Liver (tissue), 3 donors: ENCODE results near the gene FAM13A.

Source experiments
- ATF3 ChIP-seq: IDR thresholded peaks from 2 replicates; pipeline ENCODE4 v1.6.1; 2016; ENCODE audit warnings: antibody characterized with exemption
- CTCF ChIP-seq: fragments of 150-350 bp; IDR thresholded peaks from 2 replicates; pipeline ENCODE4 v1.5.1; 2017; ENCODE audit warnings: improper control_type of control experiment, low read depth, low read length; ENCODE audit not compliant: missing input control
- EGR1 ChIP-seq, 2 donors: IDR thresholded peaks; 2 replicates each; pipeline ENCODE4 v1.6.1; 2016 to 2018; ENCODE audit warnings: antibody characterized with exemption in 2 of 2, low read depth in 2 of 2
- SP1 ChIP-seq: IDR thresholded peaks from 2 replicates; pipeline ENCODE4 v1.6.1; 2018; ENCODE audit warnings: antibody characterized with exemption, mild to moderate bottlenecking
- donor health status: healthy.
- donor health status: healthy.

DNA sequence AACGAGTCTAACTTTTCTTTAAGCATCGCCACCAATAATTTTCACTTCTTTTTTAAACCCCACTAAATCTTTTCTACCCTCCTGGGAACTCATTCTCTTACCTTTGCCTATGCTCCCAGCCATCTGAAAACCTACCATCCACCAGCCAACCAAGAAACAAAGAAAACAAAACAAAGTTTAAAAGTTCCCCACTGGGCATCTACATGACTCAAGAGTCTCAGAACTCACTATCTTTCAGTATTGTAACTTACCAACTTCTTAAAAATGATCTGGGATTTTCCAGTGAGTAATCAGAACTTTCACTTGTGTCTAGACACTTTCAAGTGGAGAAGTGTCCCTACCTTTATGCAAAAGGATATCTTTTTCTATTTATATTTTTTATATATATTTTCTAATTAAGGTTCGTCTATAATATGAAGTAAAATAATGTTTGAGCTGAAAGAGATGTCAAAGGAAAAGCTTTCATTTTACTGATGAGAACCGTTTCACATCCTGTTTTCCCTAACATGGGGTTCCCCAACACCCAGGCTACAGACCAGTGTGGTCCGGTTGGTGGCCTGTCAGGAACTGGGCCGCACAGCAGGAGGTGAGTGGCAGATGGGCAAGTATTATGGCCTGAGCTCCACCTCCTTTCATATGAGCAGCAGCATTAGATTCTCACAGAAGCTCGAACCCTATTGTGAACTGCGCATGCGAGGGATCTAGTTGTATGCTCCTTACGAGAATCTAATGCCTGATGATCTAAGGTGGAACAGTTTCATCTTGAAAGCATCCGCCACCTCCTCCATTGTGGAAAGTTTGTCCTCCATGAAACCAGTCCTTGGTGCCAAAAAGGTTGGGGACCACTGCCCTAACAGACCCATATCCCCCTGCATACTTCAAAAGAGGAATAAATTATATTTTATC, 44.5 kb upstream of the FAM13A start:
- no peak for TF ChIP-seq EGR1 (IDR thresholded peaks at IDR 0.05; ENCODE audit: low read depth in 2 of 2)
- TF ChIP-seq CTCF = no peak
- TF ChIP-seq SP1 = no peak
- TF ChIP-seq ATF3 = no peak
